ENCODE measurements around the gene PRPH2. TPM values are rescaled to one million over a fixed set of nuclear protein-coding genes. Genes with fewer than 3 reads are reported as not detected.
A peak's percentile ranks its signal among the peaks of the same experiment; 100 is the strongest.

PRPH2 gene, protein sequence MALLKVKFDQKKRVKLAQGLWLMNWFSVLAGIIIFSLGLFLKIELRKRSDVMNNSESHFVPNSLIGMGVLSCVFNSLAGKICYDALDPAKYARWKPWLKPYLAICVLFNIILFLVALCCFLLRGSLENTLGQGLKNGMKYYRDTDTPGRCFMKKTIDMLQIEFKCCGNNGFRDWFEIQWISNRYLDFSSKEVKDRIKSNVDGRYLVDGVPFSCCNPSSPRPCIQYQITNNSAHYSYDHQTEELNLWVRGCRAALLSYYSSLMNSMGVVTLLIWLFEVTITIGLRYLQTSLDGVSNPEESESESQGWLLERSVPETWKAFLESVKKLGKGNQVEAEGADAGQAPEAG
- total RNA-seq, result under 1 TPM; 0.32 to 0.35 TPM

DNA sequence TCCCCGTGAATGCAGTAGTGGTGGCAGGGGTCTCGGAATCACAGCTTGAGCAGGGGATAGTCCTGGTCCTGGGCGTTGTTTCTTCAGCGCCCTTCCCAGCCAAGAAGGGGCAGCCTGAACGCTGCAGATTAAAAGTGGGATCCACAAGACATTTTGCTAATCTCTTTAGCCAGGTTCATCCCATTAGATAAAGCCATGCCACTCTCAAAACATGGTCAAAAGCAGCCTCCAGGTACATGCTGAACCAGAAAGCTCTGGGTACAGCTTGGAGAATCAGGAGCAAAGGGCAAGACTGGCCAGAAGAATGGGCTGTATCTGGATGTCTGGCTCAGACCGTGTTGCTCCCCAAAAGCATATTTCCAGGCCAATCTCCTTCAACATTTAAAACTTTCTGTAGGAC, at the start of gene PRPH2:
TSS of gene PRPH2 (minus strand) at position 101 of the 400 bp plus-strand sequence. CDS start 263 bp downstream, outside the sequence.
- Histone ChIP-seq H3K4me1 (no peaks in the 10 kb centered on the region), H3K27me3 (no peaks in the 10 kb centered on the region), H3K4me3 (no peak within 1 kb of the TSS), H3K36me3 (no peaks in the 10 kb centered on the region), H3K9ac (ENCODE audit: low read depth in 2 of 2, low read length in 2 of 2) (no peak within 1 kb of the TSS), H3K9me3 (no peaks in the 10 kb centered on the region), H3K27ac (no peak within 1 kb of the TSS)
- TF ChIP-seq, protein P1, sequence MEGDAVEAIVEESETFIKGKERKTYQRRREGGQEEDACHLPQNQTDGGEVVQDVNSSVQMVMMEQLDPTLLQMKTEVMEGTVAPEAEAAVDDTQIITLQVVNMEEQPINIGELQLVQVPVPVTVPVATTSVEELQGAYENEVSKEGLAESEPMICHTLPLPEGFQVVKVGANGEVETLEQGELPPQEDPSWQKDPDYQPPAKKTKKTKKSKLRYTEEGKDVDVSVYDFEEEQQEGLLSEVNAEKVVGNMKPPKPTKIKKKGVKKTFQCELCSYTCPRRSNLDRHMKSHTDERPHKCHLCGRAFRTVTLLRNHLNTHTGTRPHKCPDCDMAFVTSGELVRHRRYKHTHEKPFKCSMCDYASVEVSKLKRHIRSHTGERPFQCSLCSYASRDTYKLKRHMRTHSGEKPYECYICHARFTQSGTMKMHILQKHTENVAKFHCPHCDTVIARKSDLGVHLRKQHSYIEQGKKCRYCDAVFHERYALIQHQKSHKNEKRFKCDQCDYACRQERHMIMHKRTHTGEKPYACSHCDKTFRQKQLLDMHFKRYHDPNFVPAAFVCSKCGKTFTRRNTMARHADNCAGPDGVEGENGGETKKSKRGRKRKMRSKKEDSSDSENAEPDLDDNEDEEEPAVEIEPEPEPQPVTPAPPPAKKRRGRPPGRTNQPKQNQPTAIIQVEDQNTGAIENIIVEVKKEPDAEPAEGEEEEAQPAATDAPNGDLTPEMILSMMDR (IDR thresholded peaks at IDR 0.05), result no peak
- no peak for DNase-seq
- intact Hi-C loops (cut with DNase I), result no loop called here

DNA sequence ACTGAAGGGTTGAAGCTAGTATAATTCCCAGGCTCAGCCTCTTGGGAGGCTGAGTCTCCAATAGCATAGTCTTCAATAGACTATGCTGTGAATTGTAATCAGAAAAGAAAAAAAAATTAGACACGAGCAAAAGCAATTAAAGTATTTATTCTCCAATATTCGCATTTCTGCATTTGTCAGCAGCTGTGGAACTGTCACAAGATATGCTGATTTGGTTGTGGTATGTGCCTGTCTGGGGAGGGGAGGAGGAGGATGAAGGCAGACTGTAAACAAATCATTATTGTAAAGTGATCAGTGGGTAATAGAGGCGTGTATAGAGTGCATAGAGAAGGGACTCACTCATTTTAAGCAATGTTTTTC, 49.3 kb upstream of the PRPH2 start:
- no peak overlapping the region for H3K9ac ChIP-seq (ENCODE audit: low read depth in 2 of 2, low read length in 2 of 2)
- H3K36me3 ChIP-seq, result no peaks in the 10 kb centered on the region
- peak overlapping the region; percentile 26 for H3K27ac ChIP-seq
- no peaks in the 10 kb centered on the region for H3K27me3 ChIP-seq
- no peaks in the 10 kb centered on the region for H3K9me3 ChIP-seq
- H3K4me1 ChIP-seq, result no peaks in the 10 kb centered on the region
- DNase-seq, result no peak
- TF ChIP-seq, protein P1 (IDR thresholded peaks at IDR 0.05), result no peak
- no peak overlapping the region for H3K4me3 ChIP-seq
- intact Hi-C loops (cut with DNase I), result no loop called here

DNA sequence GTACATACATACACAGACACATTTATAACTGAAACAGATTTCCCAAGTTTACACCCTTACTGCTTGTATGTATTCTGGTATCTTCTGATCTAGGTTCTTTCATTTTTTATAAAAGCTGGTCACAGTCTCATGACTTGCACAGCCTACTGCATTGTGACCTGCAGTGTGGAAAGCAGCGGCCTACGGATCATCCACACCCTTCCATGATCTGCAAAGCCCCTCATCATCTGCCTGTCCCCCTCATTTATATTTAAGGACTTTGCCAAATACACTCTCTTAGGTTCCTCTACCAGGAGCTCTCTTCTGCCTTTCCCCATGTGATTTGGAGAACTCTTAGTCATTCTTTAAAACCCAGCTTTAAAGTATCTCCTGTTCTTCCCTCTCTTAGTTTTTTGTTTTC, 47.4 kb upstream of the PRPH2 start:
- no peaks in the 10 kb centered on the region for H3K27me3 ChIP-seq
- no peaks in the 10 kb centered on the region for H3K36me3 ChIP-seq
- no peaks in the 10 kb centered on the region for H3K4me1 ChIP-seq
- intact Hi-C loops (cut with DNase I), result no loop called here
- H3K4me3 ChIP-seq, result no peak overlapping the region
- TF ChIP-seq, protein P1 (IDR thresholded peaks at IDR 0.05), result no peak
- no peak overlapping the region for H3K9ac ChIP-seq (ENCODE audit: low read depth in 2 of 2, low read length in 2 of 2)
- H3K27ac ChIP-seq, result no peak overlapping the region
- H3K9me3 ChIP-seq, result no peaks in the 10 kb centered on the region
- DNase-seq, result no peak

DNA sequence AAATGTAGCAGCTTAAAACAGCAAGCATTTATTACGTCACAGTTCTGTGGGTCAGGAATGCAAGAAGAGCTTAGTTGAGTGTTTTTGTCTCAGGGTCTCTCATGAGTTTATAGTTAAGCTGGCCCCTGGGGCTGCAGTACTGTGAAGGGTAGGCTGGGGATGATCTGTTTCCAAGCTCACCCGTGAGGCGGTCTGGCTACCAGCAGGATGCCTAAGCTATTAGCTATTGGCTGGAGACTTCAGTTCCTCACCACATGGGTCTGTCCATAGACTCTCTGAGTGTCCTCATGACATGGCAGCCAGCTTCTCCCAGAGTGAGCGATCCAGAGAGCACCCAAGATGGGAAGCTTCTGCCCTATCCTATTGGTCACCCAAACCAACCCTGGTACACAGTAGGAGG, 46.7 kb upstream of the PRPH2 start:
- intact Hi-C loops (cut with DNase I), result no loop called here
- Histone ChIP-seq H3K27ac (no peak overlapping the region), H3K9ac (ENCODE audit: low read depth in 2 of 2, low read length in 2 of 2) (no peak overlapping the region), H3K4me1 (no peaks in the 10 kb centered on the region), H3K4me3 (no peak overlapping the region), H3K36me3 (no peaks in the 10 kb centered on the region), H3K9me3 (no peaks in the 10 kb centered on the region), H3K27me3 (no peaks in the 10 kb centered on the region)
- TF ChIP-seq, protein P1 (IDR thresholded peaks at IDR 0.05), result no peak
- no peak for DNase-seq

DNA sequence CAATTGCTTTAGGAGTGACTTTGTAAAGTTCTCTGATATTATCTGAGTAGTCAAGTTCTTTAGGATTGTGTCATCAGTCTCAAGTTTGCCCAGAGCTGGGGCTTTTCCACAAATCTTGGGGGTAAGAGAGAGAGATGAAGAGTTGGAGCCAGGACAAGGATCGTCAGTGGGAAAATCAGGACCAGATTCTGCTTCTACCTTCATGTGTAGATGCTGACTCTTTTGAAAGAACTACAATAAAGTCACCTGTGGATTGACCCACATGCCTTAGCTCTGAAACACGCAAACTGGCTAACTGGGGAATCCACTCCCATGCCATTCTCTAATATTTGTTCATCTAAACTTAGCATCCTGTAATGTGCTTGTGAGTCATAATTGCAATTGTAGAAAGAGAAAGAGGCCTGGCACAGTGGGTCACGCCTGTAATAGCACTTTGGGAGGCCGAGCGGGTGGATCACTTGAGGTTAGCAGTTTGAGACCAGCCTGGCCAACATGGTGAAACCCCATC, 43.8 kb upstream of the PRPH2 start:
- Histone ChIP-seq H3K4me3 (no peak overlapping the region), H3K27me3 (no peaks in the 10 kb centered on the region), H3K36me3 (no peaks in the 10 kb centered on the region), H3K4me1 (peaks cover 4% of the 10 kb centered on the region), H3K27ac (no peak overlapping the region), H3K9ac (ENCODE audit: low read depth in 2 of 2, low read length in 2 of 2) (no peak overlapping the region), H3K9me3 (no peaks in the 10 kb centered on the region)
- no peak for DNase-seq
- intact Hi-C loops (cut with DNase I), result no loop called here
- TF ChIP-seq, protein P1 (IDR thresholded peaks at IDR 0.05), result no peak
